ENCODE data around the gene SORCS3.

GRCh38 chr10:105017691-105018090, 376.6 kb downstream of the SORCS3 start:
- TF ChIP-seq EZH2phosphoT487 (IDR thresholded peaks at IDR 0.05; ENCODE audit: insufficient read depth, low read depth) = no peak
- TF ChIP-seq EZH2 (IDR thresholded peaks at IDR 0.05; ENCODE audit: insufficient read depth, poor library complexity, severe bottlenecking) = no peak
